OCI-LY1 (cell line): ENCODE measurements around the gene RARRES2.

ENCODE experiments used
- EZH2 ChIP-seq: fragments of 200-600 bp; sonication (generic), shearing (Covaris generic); IDR thresholded peaks from 2 replicates; pipeline ENCODE4 v1.8.0; 2017; ENCODE audit warnings: borderline replicate concordance, mixed run types, mild to moderate bottlenecking, antibody characterized with exemption, low read length, moderate library complexity, mixed read lengths
- TF ChIP-seq, protein P1 (sequence below): fragments of 200-600 bp; sonication (generic), shearing (Covaris generic); IDR thresholded peaks from 2 replicates; pipeline ENCODE4 v1.5.1; 2017; ENCODE audit warnings: mild to moderate bottlenecking, antibody characterized with exemption, low read length, moderate library complexity, mixed read lengths

DNA sequence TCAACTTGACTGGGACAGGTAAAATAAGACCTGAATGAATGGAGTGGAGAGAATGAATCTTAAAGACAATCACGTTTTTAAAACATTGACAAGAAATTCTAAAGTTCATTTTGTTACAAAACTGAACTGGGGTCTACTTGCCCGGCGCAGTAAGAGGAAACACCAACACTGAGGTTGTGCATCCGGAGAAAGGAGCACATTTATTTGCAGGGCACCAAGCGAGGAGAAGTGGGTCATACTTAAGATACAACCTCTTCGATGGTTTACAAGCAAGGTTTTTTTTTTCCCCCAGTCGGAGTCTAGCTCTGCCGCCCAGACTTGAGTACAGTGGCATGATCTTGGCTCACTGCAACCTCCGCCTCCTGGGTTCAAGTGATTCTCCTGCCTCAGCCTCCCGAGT is 23.8 kb upstream of the RARRES2 start:
- TF ChIP-seq, protein P1, sequence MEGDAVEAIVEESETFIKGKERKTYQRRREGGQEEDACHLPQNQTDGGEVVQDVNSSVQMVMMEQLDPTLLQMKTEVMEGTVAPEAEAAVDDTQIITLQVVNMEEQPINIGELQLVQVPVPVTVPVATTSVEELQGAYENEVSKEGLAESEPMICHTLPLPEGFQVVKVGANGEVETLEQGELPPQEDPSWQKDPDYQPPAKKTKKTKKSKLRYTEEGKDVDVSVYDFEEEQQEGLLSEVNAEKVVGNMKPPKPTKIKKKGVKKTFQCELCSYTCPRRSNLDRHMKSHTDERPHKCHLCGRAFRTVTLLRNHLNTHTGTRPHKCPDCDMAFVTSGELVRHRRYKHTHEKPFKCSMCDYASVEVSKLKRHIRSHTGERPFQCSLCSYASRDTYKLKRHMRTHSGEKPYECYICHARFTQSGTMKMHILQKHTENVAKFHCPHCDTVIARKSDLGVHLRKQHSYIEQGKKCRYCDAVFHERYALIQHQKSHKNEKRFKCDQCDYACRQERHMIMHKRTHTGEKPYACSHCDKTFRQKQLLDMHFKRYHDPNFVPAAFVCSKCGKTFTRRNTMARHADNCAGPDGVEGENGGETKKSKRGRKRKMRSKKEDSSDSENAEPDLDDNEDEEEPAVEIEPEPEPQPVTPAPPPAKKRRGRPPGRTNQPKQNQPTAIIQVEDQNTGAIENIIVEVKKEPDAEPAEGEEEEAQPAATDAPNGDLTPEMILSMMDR, result no peak
- no peak for TF ChIP-seq EZH2
